GM19467 (cell line): ENCODE data around the gene SORCS1.
A peak's percentile ranks its signal among the peaks of the same experiment; 100 is the strongest.
"Not testable (repeated sequence)": the region's sequence is repeated elsewhere in the genome, so short reads cannot be mapped to it uniquely, and the experiment has no call there.

ENCODE experiments used
- ATAC-seq: cut with Tn5 transposase; IDR thresholded peaks from one replicate; pipeline ENCODE4 v1.9.1; 2021; ENCODE audit warnings: mild to moderate bottlenecking, moderate library complexity; ENCODE audit not compliant: unreplicated experiment

SORCS1 gene

GRCh38 chr10:106955133-106955532 lies 209.4 kb downstream of the SORCS1 start:
- no peak for ATAC-seq

DNA sequence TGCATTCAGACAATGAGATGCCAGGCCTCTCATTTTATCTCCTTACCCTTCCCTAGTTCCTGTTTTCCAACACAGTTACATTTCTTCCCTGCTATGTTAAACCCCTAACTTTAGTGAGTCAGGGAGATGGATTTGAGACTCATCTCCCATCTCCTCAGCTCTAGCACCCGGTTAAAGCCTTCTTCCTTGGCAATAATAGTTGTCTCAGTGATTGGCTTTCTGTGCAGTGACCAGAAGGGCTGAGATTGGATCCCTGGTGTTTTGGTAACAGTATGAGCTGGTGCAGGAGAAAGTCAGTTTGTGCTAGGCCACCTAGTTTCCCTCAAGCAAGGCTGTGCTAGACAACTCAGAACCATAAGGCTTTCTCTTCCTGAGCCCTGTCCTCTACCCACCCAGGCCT lies 212.5 kb downstream of the SORCS1 start:
- ATAC-seq = no peak

- ATAC-seq = no peak
Observed at GRCh38 chr10:106949680-106950478, 214.6 kb downstream of the SORCS1 start.

DNA sequence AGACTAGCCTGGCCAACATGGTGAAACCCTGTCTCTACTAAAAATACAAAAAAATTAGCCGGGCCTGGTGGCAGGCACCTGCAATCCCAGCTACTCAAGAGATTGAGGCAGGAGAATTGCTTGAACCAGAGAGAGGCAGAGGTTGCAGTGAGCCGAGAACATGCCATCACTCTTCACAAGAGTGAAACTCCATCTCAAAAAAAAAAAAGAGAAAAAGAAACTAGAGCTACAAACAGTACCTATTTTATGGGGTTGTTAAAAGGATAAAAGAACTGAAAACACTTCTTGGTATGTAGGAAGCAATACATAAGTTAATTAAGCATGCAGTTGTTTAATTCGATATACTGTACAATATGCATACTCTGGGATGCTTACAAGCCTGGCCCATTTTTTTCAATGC lies 216.9 kb downstream of the SORCS1 start:
- peak; percentile 49 for ATAC-seq

DNA sequence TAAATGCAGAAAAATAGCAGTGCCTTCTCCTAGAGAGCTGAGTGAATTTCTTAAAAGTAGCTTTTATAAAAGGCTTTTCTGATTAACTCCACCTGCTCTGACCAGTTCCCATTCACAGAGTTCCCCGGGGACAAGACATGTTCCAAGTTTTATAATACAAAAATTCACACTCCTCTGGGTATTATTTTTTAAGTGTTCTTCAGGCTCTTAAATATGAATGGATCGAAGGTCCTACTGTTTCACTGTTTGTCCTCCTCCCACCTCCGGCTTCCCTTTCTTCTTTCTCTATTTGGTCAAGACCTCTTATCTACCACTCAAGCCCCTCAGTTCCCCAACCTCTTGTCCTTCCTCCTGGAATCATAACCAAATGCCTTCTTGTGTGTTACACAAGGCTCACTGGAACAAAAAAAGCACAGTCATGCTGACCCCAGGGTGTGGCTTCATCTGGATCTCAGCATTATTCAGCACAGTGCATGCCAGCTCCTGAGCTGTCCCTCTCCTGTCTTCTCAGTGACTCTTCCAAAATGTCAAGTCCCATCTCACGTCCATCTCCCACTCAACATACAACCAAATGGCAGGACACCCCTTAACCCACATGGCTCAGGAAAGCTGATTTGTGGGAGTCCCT lies 222.4 kb downstream of the SORCS1 start:
- ATAC-seq = no peak

- ATAC-seq = no peak
Observed at GRCh38 chr10:106941297-106942034, 223.0 kb downstream of the SORCS1 start.

GRCh38 chr10:106938513-106938912 lies 226.0 kb downstream of the SORCS1 start:
- no peak for ATAC-seq

GRCh38 chr10:106935978-106936451 lies 228.5 kb downstream of the SORCS1 start:
- ATAC-seq = peak; percentile 62

DNA sequence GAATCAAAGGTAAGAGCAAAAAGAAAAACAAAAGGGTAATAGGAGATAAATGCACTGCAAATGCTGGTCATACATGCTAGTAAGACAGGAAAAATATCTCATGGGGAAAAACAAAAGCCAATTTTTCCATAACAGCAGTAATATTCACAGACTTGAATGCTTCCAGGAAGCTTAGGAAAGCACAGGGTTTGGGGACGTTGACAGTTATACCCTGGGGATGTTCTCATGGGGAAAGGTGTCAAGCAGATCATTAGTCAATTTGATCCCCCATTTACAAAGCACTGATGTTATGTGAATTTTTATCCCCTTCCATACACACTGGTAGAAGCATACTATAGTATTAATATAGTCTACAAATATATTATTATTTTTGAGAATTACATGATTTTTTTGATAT lies 232.7 kb downstream of the SORCS1 start:
- ATAC-seq = no peak

- ATAC-seq = peak; percentile 66
Observed at GRCh38 chr10:106931159-106931852, 233.2 kb downstream of the SORCS1 start.

- no peak for ATAC-seq
Observed at GRCh38 chr10:106930751-106931150, 233.8 kb downstream of the SORCS1 start.

DNA sequence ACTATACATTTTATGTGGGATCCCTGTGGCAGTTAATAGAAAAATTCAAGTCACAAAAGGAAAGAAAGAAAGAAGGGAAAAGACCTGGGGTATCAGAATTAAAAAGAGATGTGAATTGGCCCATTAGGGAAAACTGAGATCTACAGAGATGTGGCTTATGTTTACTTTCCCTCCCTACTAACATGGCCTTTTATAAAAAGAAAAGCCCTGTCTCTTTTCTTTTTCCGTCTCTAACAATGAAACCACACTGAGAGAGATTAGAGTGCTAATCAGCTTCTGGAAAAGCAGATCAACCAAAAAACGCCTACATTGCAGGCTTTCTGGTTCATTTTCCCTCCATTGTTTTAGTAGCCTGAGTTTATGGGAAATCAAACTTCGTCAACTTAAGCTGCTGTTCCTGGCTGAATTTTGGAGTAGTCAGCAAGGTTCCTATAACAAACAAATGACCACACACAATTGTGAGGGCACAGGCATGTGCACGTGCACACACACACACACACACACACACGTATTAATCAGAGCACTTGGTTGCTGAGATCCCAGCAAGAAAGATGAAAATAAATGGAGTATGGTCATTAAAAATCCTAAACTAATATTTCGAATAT lies 235.1 kb downstream of the SORCS1 start:
- ATAC-seq = no peak

DNA sequence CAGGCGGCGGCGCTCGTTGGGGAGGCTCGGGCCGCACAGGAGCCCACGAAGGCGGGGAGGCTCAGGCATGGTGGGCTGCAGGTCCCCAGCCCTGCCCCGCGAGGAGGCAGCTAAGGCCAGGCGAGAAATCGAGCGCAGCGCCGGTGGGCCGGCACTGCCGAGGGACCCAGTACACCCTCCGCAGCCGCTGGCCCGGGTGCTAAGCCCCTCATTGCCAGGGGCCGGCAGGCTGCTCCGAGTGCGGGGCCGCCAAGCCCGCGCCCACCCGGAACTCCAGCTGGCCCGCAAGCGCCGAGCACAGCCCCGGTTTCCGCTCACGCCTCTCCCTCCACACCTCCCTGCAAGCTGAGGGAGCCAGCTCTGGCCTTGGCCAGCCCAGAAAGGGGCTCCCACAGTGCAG lies 236.4 kb downstream of the SORCS1 start:
- not testable (repeated sequence) for ATAC-seq

DNA sequence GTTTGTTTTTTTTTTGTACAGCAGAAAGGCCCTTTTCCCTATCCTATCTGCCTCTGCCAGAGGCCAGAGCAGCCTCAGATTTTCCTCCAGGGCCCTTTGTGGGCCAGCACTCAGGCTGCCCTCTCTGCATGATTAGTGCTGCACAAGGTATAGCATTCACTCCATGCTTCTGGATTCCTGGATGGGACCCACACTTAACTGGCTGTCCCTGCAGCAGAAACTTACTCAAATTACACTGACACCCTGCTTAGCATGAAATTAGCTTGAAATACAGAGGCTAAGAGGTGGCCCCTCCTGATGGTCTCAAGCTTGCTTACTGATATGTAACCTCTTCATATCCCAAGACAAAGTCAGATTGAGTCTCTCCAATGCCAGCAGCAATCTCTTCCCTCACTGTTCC lies 239.3 kb downstream of the SORCS1 start:
- no peak for ATAC-seq

DNA sequence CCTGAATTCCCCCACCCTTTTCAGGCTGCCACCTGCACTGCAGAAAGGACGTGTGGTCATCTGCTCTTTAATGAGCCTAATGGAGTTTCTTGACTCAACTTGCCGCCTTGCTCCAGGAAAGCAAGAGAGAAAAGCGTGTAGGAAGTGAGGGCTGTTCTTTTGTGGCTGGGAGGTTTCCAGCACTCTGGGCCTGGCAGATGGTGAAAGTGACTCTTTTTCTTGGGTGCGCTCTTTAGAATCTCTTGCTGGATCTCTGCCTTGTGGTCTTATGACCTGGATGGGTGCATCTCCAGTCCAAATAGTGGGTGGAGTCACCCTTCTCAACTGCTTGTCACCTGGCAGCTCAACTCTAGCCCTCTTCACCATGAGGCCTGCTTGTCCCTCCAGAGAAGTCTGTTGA lies 244.0 kb downstream of the SORCS1 start:
- ATAC-seq = no peak

DNA sequence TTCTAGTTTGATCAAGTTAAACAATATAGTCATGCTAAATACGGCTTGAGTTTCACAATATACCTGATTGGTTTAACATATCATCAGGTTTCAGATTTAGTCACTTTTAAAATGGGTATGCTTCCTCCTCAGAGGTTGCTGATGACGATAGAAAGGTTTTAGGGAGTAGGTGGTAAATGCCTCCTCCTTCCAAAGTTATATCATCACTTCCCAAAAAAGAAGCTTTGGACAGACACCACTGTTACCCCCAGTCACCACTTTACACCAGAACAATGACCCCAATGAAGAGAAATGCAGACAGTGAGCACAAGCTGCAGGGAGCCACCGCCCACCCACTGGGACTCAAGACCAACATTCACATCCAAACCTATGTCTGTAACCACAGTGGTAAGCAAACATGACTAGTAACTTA lies 244.6 kb downstream of the SORCS1 start:
- peak; percentile 70 for ATAC-seq

- ATAC-seq = no peak
Observed at GRCh38 chr10:106917452-106918055, 247.0 kb downstream of the SORCS1 start.

DNA sequence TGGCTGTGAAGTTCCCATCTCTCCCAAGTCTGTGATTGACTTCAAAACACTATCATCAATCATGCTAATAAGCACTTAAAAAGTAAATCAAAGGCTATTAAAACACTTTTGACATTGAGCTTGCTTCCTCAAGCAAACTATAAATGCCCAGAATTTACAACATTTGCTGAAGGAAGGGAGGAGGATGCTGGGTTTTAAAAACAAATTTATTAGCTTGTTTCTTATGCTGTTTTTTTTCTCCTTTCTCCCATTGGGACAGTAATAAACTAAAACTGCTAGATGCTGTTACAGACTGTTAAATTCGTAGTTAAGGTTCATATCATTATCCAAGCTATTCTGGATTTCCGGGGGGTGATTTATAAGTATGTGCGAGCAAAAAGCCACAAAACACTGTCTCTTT lies 250.5 kb downstream of the SORCS1 start:
- no peak for ATAC-seq

DNA sequence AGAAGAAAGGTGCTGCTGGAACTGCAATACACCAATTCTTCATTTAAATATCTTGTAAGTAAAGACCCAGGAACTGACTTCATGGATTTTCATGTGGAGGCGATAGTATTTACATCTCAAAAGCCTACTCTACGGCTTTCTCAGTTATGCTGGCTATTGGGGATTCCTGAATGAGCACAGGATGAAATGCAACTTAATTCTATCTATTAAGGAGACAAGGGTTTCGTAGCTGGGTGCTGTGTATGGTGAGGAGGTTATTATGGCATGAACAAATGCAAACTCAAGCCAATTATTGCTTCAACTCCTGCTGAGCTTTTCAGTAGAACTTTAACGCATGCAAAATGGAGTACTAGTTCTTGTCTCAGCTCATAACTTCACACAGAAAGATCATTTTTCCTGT lies 251.2 kb downstream of the SORCS1 start:
- ATAC-seq = no peak

DNA sequence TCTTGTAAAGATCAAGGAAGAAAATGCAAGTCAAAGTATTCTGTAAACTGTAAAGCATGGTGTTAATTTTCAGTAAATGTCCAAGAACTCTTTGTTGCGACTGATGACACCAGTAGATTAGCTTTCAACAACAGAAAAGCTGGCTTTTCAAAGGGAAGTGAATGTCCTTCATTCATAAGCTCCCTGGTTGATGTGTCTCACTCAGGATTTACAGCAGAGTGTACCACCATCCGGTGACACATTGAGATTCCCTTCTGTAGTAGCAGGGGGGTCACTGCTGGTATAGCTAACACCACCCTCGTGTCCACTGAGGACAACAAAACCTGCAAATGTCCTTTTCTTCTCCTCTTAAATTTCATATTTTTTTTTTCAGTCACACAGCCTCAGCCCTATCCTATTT lies 253.4 kb downstream of the SORCS1 start:
- no peak for ATAC-seq
